ENCODE data around the gene ANKRD24.

DNA sequence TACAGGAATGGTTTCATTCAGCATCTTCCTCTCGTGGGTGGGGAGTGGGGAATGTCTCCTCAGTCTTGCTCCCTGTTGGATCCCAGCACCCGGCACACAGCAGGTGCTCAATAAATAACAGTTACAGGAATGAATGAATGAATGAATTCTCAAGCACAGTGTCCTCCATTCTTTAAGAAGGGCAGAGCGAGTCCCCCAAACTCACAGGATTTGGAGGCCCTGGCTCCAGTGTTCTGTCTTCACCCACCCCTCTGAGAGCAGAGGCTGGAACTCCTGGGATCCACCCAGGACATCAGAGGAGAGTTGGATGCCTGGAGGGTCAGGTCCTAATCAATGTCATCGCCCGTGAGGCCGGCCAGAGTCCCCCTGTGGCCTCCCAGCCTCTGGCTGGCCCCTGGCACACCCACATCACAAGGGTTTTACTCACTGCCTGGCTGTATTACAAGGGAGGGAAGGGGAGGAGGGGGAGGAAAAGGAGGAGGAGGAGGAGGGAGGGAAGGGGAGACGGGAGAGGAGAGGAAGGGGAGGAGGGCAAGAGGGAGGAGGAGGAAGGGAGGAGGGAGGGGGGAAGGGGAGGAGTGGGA is 37.7 kb upstream of the ANKRD24 start:
- TF ChIP-seq, protein P1, sequence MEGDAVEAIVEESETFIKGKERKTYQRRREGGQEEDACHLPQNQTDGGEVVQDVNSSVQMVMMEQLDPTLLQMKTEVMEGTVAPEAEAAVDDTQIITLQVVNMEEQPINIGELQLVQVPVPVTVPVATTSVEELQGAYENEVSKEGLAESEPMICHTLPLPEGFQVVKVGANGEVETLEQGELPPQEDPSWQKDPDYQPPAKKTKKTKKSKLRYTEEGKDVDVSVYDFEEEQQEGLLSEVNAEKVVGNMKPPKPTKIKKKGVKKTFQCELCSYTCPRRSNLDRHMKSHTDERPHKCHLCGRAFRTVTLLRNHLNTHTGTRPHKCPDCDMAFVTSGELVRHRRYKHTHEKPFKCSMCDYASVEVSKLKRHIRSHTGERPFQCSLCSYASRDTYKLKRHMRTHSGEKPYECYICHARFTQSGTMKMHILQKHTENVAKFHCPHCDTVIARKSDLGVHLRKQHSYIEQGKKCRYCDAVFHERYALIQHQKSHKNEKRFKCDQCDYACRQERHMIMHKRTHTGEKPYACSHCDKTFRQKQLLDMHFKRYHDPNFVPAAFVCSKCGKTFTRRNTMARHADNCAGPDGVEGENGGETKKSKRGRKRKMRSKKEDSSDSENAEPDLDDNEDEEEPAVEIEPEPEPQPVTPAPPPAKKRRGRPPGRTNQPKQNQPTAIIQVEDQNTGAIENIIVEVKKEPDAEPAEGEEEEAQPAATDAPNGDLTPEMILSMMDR (IDR thresholded peaks at IDR 0.05) = no peak
- no peak for TF ChIP-seq EP300 (IDR thresholded peaks at IDR 0.05)

All from tibial nerve (tissue), 4 donors.